ENCODE data around the gene MRPS6. TPM values are rescaled to one million over a fixed set of nuclear protein-coding genes. Genes with fewer than 3 reads are reported as not detected.

Gene MRPS6
- total RNA-seq, 2 donors from 2014 or later: 54.8 to 67.2 TPM

GRCh38 chr21:34186109-34186719 lies 112.8 kb downstream of the MRPS6 start:
- intact Hi-C loops (cut with DNase I): no loop called here
- DNase-seq (no peak), ATAC-seq (peak; percentile 43 to 68)

DNA sequence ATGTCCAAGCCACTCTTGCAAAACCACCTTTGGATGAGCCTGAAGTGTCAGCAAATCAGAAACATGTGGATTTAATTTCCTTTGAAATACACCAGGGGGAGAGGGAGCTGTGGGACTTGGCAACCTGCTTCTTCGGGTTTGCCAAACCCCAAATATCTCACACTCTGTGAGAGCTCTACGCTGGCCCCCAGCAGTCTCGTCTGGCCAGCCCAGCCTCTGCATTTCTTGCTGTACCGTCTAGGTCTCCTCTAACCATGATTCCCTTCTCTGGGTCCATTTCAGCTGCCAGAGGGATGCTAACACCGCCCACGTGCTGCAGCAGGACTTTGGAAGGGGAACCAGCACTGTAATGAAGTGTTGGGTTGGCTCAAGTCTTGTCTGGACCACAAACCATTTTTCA lies 114.6 kb downstream of the MRPS6 start:
- DNase-seq (no peak), ATAC-seq (peak; percentile 85 to 86)
- intact Hi-C loops (cut with DNase I): no loop called here

DNA sequence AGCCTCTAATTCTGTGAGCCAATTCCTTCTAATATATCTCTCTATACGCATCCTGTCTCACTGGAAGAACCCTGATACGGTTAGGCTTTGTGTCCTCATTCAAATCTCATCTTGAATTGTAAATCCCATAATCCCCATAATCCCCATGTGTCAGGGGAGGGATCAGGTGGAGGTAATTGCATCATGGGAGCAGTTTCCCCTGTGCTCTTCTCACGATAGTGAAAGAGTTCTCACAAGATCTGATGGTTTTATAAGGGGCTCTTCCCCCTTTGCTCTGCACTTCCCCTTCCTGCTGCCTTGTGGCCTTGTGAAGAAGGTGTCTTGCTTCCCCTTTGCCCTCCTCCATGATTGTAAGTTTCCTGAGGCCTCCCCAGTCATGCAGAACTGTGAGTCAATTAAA lies 116.1 kb downstream of the MRPS6 start:
- ATAC-seq (no peak), DNase-seq (no peak)
- intact Hi-C loops (cut with DNase I): no loop called here

GRCh38 chr21:34190576-34191321 lies 117.4 kb downstream of the MRPS6 start:
- intact Hi-C loops (cut with DNase I): loop anchor here (10.0 kb wide), 2 partner anchors 46 to 126 kb away; no protein-coding TSS in a partner anchor
- ATAC-seq: no peak
- DNase-seq: no peak

DNA sequence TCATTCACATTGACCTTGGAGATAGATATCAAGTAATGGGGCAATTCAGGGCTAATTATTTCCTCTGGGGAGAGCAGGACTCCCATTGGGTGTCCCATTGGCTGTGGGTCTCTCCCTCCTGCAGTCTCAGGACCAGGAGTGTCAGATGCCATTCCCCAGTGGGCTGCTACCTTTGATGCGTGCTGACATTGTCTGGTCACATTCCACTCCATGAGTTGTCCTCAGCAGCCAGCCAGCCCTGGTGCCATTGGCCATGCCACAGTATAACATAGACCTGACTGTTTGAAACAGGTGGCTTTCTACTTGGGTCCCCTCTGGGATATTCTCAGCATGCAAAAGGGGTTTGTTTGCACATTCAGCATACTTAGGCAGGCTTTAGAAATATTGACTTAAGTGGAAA lies 118.5 kb downstream of the MRPS6 start:
- intact Hi-C loops (cut with DNase I): loop anchor here (10.0 kb wide), 2 partner anchors 47 to 127 kb away; no protein-coding TSS in a partner anchor
- ATAC-seq (no peak), DNase-seq (no peak)

Other genes with a start within 250 kb of the MRPS6 start
- 100 to 1,000 TPM; 534 to 568 TPM for gene ATP5PO, start 157.8 kb upstream of the MRPS6 start, total RNA-seq
- 10 to 100 TPM in 1 of 2 donors, 1 to 10 TPM in 1; 6.6 to 13.4 TPM for gene SLC5A3, start within 50 bp of the MRPS6 start, total RNA-seq